GM21737 (cell line): ENCODE data around the gene HYPK.
A peak's percentile ranks its signal among the peaks of the same experiment; 100 is the strongest.
"Not testable (repeated sequence)": the region's sequence is repeated elsewhere in the genome, so short reads cannot be mapped to it uniquely, and the experiment has no call there.

Experiments used
- ATAC-seq: cut with Tn5 transposase; IDR thresholded peaks from one replicate; pipeline ENCODE4 v1.9.1; 2021; ENCODE audit warnings: mild to moderate bottlenecking, moderate library complexity; ENCODE audit not compliant: unreplicated experiment

The HYPK gene

DNA sequence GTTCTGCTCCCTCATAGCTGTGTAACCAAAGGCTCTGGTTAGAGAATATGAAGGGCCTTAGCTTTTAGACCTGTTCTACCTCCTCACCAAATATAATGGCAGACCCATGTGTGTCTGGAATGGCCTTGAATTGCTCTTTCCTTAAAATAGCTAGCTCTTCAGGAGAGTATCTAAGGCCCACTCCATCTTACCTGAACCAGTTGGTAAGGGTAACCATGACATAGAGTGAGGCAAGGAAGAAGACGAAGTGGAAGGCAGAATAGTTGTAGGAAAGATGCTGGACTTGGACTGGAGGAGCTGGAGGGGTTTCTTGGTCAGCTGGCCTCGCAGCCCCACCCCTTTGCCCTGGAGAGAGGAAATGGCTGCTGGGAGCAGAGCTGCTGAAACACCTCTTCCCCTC, 5.2 kb upstream of the HYPK start:
- no peak for ATAC-seq

DNA sequence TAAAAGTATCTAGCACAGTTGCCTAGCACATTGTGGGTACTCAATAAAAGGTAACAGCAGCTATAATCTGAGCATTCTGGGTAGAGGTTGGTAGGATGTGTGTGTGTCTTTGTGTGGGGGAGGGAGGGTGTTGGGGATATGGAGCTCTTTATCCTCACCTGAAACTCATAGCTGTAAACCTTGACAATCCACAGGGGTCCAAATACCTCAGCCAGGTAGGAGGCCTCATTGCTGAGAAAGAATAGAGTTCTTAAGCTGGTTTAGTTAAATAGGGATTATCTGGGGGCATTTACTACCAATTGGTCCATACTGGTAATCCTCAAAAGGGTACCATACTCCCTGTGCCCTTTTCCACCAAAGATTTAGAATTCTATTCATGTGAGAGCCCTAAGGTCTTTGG, 4.4 kb upstream of the HYPK start:
- ATAC-seq = no peak

DNA sequence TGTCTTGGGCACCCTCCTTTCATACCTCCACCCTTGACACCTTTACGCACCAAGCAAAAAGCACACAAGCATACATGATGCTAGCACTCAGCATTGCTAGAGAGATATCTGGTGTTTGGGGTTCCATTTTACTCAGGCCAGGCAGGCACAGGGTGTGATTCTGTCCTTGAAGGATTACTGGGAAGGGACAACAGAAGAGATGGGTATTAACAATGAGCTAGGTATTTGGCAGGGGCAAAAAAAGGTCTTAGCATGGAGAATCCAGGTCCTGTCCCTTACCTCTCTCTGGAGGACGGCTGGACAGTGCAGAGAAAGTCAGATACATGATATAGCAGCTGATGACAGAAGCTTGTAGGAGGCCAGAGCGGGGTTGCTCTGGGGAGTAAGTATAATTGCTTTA, 3.8 kb upstream of the HYPK start:
- no peak for ATAC-seq

- ATAC-seq = no peak
Observed at GRCh38 chr15:43799209-43799944, 1.0 kb upstream of the HYPK start.

DNA sequence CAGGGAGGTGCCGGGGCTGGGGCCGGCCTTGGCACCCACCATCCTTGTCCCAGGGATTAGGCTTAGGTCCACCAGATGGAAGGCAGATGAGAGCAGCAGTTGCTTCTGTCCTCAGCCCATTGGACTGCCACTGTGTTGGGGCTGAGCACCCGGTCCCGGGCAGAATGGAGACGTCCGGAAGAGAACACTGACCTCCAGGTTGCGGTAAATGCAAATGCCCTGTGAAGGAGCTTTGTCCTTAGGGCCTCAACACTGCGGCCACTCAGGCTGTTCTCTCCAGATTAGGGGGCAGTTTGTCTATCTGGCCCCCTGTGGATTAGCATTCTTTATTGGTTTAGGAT, 484 bp upstream of the HYPK start, which contains the start of gene SERINC4:
Gene SERINC4 (minus strand): TSS at position 276 of the 341 bp plus-strand sequence. CDS start 234 bp downstream, at position 42.
- ATAC-seq = no peak

DNA sequence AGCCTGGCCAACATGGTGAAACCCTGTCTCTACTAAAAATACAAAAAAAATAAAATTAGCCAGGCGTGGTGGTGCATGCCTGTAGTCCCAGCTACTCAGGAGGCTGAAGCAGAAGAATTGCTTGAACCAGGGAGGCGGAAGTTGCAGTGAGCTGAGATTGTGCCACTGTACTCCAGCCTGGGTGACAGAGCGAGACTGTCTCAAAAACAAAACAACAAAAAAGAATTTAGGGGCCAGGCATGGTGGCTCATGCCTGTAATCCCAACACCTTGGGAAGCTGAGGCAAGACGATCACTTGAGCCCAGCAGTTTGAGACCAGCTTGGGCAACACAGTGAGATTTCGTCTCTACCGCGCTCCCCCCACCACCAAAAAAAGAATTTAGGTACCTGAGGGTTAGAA, 2.3 kb downstream of the HYPK start:
- not testable (repeated sequence) for ATAC-seq

DNA sequence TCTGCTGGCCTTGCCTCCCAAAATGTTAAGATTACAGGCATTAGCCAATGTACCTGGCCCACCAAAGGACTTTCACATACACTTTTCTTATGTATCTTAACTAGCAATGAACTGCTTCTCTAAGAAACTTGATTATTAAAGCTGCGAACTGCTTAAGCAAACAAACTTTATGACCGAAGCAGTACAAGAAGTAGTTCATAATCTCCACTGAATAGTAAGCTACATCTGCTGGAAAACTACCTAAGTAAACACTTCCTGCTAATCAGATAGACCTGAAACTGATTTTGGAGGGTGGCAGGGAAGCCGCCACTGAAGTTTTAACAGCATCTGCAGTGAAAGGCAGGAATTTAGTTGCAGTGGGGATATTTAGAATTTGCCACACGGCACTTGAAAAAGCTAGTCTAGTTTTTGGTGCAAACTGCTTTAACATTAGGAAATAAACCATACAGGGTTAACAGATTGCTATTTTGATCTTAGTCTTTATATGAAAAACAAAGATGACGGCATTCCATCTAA, 8.1 kb downstream of the HYPK start:
- no peak for ATAC-seq

DNA sequence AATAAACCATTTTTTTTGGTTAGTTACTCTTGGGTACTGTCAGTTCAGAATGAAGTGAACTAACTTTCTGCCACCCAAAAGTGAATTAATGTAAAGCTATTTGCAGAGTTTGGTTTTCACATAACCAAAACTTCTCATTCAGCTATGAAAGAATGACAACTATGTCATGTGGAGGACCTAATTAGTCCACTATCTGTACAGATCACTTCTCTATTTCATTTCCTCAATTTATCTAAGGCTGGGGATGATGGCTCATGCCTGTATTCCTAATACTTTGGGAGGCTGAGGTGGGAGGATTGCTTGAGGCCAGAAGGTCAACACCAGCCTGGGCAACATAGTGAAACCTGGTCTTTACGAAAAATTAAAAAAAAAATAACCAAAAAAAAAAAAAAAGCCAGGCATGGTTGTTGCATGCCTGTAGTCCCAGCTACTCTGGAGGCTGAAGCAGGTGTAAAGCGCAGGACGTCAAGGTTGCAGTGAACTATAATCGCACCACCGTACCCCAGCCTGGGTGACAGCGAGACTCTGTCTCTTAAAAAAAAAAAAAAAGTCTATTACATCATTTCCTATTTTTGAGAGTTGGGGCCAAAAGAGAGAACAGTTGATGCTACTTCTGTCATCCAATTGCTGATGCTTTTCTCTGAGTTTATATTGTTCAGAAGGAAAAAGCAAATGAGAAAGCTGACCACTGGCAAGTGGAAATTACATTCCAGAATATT, 8.7 kb downstream of the HYPK start:
- ATAC-seq = peak; percentile 49

GRCh38 chr15:43815064-43815463, 14.7 kb downstream of the HYPK start:
- ATAC-seq = not testable (repeated sequence)

DNA sequence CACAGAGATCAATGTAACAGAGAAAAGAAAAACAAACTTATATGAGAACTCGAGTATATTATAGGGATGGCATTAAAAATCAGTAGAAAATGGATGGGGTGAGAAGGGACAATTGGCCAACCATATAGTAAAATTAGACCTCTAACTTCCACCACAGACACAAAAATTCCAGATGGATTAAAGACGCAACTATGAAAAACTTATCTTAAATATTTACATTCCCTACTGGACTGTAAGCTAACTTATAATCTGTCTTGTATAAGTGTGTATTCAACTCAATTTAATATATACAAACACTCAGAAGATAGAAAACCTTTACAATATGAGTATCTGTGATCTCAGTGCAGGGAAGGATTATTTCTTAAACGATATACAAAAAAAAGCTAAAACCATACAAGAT, 21.1 kb downstream of the HYPK start:
- no peak for ATAC-seq

DNA sequence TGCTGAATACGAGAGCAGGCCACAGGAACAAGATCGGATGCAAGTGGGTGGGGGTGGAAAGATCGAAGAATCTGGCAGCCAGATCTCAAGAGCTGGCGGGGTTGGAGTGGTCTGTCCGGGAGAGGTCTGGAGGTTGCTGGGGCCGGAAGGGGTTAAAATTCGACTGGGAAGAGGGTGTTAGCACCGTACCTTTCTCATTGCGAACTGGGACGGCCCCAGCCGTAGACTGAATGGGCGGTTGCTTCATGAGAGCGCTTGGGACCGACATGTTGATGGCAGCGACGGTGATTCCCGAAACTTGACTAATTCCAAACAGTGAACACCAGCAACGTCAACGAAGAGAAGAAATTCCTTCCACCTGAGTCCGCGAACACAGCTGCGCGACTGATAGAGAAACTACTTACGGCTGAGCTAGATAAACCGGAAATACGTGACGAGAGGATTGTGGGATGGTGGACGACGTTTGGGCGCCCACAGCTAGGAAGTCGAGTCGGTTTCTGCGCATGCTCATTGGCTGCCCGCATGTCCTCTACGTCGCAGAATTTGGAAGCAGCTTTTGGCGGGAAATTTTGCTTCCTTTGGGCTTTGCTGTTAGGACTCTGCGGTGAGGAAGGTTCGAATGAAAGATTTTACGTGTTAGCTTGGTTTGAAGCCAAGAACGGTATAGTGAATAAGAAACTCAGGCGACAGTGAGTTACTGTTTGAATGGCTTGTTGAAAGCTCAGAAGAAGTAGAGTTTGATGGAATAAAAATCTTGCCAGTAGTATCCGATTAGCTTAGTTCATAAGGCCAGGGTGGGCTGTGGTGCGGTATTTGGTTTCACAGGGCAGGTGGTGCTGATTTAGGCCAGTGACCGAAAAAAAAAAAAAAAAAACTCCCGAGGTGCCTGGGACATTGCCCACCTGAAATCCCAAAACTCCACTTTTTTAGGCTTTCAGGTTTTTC, 24.2 kb downstream of the HYPK start, which contains the start of gene MFAP1:
Gene MFAP1 (minus strand): TSS at position 389 of the 945 bp plus-strand sequence. CDS start 121 bp downstream, at position 268.
- peak; percentile 70 for ATAC-seq

DNA sequence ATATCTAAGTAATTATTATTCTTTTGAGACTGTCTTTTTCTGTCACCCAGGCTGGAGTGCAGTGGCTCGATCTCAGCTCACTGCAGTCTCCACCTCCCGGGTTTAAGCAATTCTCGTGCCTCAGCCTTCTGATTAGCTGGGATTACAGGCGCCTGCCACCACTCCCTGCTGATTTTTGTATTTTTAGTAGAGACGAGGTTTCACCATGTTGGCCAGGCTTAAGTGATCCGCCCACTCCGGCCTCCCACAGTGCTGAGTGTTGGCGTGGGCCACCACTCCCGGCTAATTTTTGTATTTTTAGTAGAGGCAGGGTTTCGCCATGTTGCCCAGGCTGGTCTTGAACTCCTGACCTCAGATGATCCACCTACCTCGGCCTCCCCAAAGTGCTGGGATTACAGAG, 24.9 kb downstream of the HYPK start:
- not testable (repeated sequence) for ATAC-seq

GRCh38 chr15:43826029-43826507, 25.7 kb downstream of the HYPK start:
- no peak for ATAC-seq

DNA sequence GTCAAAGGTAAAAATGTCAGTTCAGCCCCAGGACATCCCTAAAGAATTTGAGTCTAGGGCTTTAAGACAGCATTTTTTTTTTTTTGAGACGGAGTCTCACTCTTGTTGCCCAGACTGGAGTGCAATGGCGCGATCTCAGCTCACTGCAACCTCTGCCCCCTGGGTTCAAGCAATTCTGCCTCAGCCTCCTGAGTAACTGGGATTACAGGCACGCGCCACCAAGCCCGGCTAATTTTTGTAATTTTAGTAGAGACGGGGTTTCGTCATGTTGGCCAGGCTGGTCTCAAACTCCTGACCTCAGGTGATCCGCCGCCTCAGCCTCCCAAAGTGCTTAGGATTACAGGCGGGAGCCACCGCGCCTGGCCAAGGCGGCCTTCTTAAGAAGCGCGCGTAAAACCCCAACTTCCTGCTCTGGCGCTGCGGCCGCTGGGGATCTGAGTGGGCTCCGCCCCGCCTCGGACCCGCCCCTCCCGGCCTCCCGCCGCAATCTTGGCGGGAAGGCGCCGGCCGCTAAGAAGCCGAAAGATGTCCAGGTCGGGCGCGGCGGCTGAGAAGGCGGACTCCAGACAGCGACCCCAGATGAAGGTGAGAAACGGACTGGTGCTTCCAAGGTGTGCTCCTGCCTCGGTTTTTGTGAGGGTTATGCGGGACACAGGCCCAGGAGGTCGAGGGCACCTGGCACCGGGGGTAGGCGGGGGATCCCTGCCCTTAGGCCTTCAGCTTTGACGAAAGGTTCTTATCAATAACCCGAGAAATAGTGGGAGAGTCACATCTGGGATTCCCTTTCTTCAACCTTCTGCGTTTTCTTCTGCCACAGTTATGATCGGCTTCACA, 26.3 kb downstream of the HYPK start, which contains the start of gene WDR76:
Gene WDR76 (plus strand): TSS at position 495 of the 834 bp plus-strand sequence. CDS start 31 bp downstream, at position 526.
- ATAC-seq = peak; percentile 71

GRCh38 chr15:43828061-43828657, 27.8 kb downstream of the HYPK start:
- ATAC-seq = no peak

DNA sequence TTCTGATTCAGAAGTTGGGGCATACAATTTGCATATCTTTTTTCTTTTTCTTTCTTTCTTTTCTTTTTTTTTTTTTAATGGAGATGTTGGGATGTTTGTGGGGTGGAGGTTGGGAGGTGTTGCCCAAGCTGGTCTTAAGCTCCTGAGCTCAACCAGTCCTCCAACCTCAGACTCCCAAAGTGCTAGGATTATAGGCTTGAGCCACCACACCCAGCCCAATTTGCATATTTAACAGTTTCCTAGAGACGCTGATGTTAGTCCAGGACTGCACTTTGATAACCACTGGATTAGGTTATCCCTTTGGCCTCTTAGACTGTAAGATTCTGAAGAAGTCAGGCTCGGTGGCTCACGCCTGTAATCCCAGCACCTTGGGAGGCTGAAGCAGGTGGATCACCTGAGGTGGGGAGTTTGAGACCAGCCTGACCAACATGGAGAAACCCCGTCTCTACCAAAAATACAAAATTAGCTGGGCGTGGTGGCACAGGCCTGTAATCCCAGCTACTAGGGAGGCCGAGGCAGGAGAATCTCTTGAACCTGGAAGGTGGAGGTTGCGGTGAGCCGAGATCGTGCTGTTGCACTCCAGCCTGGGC, 29.6 kb downstream of the HYPK start:
- ATAC-seq = not testable (repeated sequence)

DNA sequence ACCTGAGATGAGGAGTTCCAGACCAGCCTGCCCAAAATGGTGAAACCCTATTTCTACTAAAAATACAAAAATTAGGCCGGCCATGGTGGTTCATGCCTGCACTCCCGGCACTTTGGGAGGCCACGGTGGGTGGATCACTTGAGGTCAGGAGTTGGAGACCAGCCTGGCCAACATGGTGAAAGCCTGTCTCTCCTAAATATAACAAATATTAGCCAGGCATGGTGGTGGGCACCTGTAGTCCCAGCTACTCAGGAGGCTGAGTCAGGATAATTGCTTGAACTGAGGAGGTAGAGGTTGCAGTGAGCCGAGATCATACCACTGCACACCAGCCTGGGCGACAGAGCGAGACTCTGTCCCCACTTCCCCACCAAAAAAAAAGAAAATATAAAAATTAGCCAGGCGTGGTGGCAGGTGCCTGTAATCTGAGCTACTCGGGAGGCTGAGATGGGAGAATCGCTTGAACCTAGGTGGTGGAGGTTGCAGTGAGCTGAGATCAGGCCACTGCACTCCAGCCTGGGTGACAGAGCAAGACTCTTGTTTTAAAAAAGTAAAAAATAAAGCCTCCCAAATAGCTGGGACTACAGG, 30.4 kb downstream of the HYPK start:
- not testable (repeated sequence) for ATAC-seq

- ATAC-seq = not testable (repeated sequence)
Observed at GRCh38 chr15:43831519-43832052, 31.2 kb downstream of the HYPK start.
